VCaP (cell line): ENCODE data around the gene ADCY2.

Experiments
- H3K27ac ChIP-seq: fragments of 450-650 bp; 2 replicates; pipeline ENCODE4 v1.5.1; 2017
- TF ChIP-seq, protein P1 (sequence below): fragments of 450-650 bp; conservative IDR thresholded peaks from 2 replicates; pipeline ENCODE4 v1.5.1; 2017; ENCODE audit warnings: mild to moderate bottlenecking, moderate library complexity

ADCY2 gene

DNA sequence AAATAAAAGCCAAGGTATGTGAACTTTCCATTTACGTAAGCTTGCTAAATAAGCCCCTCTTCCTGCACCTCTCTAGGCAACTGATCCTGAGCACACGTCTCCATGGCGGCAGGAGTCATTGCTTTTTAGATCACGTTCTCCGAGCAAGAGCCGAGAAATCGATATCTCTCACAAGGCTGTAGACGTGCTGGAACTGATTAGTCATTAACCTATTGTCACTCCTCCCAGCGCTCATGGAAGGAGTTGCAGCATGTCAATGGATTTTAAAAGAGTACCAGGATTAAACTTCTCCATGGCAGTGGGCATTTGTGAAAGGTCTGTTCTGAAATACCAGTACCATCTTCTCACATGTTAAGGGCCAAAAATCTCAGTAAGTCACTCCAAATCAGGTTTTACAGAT lies 4.7 kb upstream of the ADCY2 start:
- H3K27ac ChIP-seq = peak overlapping the region; percentile 88
- TF ChIP-seq, protein P1, sequence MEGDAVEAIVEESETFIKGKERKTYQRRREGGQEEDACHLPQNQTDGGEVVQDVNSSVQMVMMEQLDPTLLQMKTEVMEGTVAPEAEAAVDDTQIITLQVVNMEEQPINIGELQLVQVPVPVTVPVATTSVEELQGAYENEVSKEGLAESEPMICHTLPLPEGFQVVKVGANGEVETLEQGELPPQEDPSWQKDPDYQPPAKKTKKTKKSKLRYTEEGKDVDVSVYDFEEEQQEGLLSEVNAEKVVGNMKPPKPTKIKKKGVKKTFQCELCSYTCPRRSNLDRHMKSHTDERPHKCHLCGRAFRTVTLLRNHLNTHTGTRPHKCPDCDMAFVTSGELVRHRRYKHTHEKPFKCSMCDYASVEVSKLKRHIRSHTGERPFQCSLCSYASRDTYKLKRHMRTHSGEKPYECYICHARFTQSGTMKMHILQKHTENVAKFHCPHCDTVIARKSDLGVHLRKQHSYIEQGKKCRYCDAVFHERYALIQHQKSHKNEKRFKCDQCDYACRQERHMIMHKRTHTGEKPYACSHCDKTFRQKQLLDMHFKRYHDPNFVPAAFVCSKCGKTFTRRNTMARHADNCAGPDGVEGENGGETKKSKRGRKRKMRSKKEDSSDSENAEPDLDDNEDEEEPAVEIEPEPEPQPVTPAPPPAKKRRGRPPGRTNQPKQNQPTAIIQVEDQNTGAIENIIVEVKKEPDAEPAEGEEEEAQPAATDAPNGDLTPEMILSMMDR = peak; percentile 74

DNA sequence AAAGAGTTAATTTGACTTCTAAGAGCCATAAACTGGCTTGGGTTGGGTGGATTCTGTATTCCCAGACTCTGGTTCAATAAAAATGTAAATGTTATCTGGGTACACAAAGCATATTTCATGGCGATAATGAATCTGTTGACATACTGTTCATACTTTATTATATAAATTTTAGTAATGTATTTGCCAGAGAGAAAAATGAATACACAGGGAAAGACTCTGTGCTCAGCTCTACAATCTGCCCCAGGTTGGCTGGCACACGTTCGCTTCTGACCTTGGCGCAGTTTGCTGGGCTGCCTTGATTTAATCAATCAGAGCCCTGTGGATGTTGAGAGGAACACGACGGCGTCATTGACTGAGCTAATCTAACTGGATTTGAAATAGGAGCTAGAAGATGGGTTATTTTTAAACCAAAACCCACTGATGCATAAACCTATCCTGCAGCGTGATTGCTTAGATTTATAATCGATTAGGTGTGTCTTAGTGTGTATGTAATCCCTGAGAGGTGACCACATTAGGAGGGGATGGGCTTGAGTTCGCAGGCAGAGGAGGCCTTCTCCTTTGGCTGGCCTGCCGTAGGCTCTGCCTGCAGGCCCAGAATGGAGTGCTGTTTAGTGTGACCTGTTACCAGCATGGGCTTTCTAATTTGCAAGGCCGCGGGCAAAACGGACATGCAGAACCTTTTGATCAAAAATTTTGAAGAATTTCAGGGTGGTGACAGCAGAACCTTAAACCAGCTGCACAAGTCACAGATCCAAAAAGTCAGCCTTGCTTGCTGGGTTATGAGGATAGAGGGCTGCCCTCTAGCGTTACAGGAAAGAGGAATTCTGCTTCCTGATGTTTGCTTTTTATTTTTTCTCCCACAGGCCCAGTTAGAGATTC lies 3.9 kb upstream of the ADCY2 start:
- H3K27ac ChIP-seq = peak overlapping the region; percentile 88
- TF ChIP-seq, protein P1 = peak; percentile 91

DNA sequence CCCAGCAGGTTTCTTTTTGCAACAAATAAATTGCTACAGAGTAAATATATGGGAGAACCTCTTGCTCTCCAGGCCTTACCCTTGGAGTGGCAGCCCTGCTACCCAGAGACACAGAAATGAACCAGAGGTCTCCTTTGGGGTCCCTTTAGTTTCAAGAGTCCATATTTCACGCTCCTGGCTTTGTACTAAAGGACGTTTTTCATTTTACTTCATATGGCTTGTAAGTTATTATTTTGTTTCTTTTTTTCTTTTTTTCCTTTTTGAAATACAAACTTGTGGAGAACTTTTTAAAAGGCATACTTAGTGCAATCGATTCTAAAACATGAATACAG lies 3.3 kb upstream of the ADCY2 start:
- peak overlapping the region; percentile 88 for H3K27ac ChIP-seq
- TF ChIP-seq, protein P1 = peak; percentile 42

DNA sequence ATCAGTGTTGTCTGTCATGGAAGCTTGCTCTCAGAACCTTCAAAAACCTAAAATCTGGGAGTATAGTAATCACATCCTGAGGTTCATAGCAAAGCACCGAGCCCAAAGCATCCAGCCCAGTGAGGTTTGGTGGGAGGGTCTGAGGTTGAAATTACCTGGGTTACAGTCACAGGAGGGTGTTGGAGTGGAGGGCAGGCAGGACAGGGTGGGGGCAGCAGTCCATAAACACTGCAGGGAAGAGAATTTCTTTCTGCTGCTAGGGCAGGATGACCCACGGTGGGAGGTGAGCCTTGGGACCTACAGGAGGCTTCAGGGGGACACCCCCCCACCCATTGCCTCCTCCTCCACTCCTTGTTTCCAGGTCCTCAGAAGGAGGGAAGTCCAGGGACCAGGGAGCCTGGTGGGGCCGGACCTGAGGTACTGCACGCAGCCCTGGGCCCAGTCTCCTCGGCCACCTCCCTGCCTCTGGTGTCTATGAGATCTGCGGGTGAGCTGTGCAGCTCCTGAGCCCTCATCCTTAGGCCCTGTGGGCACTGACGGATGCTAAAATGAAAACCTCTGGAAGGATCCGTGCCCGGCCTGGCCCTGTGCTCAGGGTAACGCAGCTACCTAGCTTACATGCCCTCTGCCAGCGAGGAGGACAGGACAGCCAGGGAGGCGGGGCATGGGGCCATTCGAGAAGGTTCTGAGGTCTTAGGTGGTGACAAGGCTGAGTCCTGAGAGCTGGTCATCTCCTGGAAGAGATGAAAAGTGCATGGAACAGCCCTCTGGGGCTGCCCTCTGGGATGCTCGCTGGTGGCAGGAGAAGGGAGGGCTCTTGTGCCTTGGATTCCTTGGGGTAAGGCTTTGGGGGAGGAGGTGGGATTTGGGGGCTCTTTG lies 1.8 kb upstream of the ADCY2 start:
- peak overlapping the region; percentile 88 for H3K27ac ChIP-seq
- TF ChIP-seq, protein P1 = no peak

DNA sequence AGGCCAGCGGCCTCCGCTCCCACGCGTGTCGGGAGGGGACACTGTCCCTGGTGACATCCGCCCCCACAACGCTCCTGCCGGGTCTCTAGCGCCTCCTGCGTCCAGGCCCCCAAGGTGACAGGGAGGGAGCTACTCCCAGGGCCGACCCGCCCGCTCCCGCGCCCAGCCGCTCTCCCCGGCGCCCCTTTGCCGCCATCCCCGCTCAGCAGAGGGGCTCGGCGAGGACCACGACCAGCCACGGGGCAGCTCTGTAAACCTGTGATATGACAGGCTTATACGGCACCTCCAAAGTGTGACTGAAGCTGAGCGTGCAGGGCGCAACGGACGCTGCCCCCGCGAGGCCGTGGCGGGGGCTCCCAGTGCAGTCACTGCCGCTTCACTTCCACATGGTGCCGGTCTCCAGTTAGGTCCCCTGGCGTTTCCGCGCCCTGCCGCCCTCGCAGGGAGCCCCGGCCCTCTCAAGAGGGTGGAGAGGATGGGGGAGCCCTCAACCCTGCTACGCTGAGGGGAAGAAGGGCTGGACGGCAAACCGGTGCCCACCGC lies 978 bp upstream of the ADCY2 start:
- TF ChIP-seq, protein P1 = no peak
- H3K27ac ChIP-seq = peak overlapping the region; percentile 88

DNA sequence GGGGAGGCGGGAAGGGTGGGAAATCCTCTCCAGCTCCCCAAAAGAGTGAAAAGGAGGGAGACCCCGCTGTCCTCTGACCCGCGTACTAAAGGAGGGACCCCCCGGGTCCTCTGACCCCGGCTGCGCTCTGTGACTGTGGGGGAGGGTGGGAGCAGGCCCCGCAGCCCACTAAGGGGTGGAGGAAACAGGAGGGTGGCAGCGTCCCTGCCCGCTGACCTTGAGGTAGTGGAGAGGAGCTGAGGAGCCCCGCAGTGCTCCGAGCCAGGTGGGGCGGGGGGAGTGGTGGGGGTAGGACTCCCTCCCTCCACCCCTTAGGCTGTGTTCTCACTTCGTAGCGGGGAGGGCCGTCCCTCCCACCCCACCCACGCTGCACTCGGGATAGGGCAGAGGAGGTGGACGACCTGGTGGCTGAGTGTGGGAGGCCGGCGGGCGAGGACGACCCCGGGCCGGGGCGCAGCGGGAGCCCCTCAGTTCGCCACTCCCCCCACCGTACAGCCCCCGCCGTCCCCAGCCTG lies 449 bp upstream of the ADCY2 start:
- TF ChIP-seq, protein P1 = no peak
- peak overlapping the region; percentile 88 for H3K27ac ChIP-seq
